SH-SY5Y (cell line): Measurements from ENCODE around the gene ABCD4.

Experiments
- GATA2 ChIP-seq: IDR thresholded peaks from 2 replicates; pipeline ENCODE4 v1.6.1; 2011; ENCODE audit warnings: mild to moderate bottlenecking, low read depth, low read length
- GATA3 ChIP-seq: IDR thresholded peaks from 2 replicates; pipeline ENCODE4 v1.6.1; 2011; ENCODE audit warnings: low read depth, mild to moderate bottlenecking, low read length, moderate library complexity

GRCh38 chr14:74324931-74325361 is 22.2 kb upstream of the ABCD4 start:
- TF ChIP-seq GATA2: no peak
- TF ChIP-seq GATA3: no peak
